ENCODE measurements around the gene PNRC1.
A peak's percentile ranks its signal among the peaks of the same experiment; 100 is the strongest.
"Not testable (repeated sequence)": the region's sequence is repeated elsewhere in the genome, so short reads cannot be mapped to it uniquely, and the experiment has no call there.

PNRC1 gene

DNA sequence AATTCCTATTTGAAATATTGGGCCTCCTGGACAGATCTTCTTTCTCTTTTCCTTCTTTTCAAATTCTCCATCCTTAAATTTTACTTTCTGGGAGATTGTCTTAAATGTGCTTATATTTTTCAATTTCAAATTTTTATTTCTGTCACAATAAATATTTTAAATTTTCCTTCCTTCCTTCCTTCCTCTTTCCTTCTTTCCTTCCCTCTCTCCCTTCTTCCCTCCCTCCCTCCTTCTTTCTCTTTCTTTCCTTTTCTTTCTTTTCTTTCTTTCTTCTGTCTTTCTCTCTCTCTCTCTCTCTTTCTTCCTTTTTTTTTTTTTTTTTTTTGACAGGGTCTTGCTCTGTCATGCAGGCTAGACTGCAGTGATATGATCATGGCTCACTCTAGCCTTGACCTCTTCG, 16.7 kb upstream of the PNRC1 start:
- DNase-seq, result no peak

DNA sequence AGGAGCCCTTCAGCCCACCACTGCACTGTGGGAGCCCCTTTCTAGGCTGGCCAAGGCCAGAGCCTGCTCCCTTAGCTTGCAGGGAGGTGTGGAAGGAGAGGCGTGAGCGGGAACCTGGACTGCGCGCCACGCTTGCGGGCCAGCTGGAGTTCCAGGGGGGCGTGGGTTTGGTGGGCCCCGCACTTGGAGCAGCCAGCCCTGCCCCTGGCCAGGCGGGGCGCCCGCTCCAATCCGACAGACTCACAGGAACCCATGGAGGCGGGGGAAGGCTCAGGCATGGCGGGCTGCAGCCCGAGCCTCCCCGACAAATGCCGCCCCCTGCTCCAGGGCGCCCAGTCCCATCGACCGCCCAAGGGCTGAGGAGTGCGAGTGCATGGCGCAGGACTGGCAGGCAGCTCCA, 15.6 kb upstream of the PNRC1 start:
- not testable (repeated sequence) for DNase-seq

DNA sequence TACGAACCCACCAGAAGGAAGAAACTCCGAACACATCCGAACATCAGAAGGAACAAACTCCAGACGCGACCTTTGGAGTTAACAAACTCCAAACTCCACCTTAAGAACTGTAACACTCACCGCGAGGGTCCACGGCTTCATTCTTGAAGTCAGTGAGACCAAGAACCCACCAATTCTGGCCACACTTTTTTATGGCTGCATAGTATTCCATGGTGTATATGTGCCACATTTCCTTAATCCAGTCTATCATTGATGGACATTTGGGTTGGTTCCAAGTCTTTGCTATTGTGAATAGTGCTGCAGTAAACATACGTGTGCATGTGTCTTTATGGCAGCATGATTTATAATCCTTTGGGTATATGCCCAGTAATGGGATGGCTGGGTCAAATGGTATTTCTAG, 14.4 kb upstream of the PNRC1 start:
- not testable (repeated sequence) for DNase-seq

DNA sequence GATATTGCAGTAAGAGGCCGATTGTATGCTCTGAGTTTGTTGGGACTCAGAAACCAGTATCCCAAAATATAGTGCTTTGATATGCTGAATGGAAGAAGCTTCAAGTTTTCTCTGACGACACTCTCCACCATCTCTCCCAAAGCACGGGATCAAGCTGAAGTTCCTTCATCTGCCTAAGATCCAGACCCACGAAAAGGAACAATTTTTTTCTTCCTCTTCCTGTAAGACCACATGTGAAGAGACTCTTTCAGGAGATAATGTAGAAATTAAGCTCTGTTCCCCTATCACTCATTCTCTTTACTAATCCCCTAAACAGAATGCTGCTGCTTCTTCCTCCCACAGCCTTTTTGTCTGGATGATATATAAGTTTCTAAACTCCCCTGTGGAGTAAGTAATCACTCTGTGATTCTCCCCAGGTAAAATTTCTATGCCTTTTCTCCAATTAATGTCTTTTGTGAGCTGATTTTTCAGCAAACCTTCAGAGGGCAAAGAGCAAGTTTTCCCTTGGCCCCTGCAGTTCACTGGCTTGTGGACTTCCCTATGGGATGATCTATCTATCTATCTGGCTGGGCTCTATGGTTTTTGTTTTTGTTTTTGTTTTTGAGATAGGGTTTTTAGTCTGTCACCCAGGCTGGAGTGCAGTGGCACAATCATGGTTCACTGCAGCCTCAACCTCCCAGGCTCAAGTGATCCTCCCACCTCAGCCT, 13.5 kb upstream of the PNRC1 start:
- DNase-seq, result no peak

DNA sequence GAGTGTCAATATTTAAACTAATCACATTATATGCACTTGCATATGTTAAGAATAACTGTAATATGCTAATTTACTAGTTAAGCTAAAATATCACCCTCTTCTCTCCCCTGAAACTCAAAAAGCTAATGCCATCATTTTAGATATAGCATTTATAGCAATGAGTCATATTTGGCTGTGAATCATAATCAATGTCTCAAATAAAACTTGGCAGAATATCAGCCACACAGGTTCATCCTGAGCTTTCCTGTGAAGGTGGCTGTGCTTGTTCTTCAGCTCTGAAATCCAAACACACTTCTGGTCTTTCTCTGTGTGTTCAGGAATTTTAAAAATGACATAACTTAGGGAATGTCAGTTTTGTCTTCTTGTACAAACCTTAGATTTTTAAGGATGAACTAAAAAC, 12.8 kb upstream of the PNRC1 start:
- DNase-seq, result no peak

DNA sequence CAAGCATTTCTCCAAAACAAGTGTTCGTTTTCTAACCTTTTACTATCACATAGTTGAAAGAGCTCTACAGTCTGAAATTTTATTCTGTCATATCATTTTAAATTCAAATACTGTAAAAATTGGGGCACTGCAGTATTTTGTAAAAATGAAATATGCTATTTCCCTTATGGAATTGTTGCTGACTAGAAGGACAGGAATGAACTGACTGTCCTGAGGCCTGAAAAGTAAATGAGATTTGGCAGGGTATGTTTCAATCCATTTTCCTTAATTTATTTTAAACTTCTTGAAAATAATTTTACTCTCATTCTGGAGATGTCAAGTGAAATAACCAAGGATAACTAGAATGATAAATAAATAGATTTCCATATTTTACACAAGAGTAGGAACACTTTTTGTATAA, 11.9 kb upstream of the PNRC1 start:
- no peak for DNase-seq

DNA sequence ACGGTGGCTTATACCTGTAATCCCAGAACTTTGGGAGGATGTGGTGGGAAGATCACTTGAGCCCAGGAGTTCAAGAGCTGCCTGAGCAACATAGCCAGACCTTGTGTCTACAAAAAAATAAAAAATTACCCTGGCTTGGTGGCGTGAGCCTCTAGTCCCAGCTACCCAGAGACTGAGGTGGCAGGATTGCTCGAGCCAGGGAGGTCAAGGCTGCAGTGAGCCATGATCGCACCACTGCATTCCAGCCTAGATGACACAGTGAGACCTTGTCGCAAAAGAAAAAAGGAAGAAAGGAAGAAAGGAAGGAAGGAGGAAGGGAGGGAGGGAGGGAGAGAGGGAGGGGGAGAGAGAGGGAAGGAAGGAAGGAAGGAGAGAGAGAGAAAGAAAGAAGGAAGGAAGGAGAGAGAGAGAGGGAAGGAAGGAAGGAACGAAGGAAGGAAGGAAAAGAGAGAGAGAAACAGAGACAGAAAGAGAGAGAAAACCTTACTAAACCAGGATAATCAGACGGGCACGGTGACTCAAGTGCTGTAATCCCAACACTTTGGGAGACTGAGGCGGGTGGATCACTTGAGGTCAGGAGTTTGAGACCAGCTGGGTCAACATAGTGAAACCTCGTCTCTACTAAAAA, 10.9 kb upstream of the PNRC1 start:
- no peak for DNase-seq

DNA sequence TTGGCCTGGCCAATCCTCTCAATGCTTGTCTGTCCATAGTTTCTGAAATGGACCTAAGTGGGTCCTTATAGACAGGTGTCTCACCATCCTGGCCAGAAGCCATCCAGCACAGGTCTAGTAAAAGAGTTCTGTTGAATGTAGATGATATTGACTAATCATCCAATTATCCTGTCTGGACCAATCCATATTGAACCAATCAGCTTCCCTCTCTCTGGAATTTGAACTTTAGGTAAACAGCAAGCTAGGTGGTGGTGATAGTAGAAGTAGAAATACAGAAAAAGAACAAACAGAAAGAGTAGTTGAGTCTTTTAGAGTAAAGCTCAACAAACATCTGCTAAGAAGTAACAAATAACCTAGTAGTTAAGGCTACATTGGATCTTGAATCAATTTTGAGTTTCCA, 9.5 kb upstream of the PNRC1 start:
- no peak for DNase-seq

DNA sequence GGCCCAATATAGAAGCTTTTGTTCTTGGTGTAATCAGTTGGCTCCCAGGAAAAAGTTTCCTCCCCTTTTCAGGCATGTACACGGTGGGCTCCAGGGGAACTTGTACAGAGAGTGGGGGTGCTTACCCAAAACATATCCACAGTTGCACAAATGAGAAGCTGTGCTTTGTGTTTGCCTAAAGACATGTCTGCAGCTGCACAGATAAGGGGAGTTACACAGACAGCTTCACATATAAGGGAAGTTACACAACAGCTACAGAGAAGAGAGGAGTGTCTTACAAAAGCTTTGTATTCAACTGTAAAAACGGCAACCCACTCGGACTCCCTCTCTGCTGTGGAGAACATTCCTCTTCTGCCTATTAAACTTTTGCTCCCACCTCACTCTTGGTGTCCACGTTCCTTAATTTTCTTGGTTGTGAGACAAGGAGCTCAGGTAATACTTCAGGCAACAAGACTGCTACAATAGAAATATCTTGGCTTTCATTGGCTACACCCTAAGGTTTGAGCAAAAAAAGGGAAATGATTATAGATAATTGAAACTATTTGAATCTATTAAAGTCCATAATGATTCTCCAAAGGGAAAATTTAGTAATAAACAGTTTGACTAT, 7.4 kb upstream of the PNRC1 start:
- DNase-seq, result no peak

DNA sequence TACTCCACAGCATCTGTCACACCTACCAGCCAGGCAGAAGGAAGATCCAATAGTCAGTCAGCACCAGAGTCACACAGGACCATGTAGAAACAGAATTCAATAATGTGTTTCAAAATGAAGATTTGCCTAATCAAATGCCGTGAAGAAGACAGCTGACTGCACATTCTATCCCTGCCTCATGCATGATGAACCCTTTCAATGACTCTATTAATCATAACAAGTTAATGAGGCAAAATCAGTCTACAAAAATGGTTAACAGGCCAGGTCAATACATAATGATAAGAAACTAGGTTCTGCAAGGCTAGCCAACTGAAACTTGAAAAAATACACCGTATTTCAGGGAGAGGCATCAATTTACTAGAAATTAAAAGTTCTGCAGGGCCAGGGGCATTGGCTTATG, 6.7 kb upstream of the PNRC1 start:
- DNase-seq, result no peak

DNA sequence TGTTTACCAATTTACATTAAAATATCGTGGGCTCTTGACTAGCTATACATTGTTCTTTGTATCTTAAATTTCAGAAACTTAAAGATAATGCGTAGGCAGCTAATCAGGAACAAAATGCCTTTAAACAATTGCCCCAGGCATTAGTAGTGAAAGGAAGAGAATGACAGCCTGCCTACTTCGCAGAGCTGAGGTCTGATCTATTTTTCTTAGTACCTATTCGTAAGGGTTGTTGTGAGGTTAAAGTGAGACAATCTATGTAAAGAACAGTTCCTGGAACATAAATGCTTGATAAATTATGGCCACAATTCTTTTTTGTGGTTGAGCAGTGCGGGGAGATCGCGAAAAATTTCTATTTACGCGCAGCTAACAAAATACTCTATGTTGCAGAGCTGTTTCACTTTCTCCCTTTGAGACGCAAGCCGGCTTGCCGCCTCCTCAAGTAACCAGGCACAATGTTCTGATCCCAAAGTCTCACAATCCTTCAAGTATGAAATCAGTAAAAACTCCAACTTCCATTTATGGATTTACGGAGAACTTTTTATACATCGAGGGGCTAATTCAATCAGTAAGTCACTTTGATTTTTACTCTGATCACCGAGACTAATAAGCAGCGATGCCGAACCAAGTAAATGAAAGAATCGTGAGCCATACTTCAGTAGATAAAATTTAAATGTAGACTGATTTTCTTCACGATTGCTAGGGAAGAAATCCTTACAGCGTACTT, 878 bp upstream of the PNRC1 start:
- no peak for DNase-seq

DNA sequence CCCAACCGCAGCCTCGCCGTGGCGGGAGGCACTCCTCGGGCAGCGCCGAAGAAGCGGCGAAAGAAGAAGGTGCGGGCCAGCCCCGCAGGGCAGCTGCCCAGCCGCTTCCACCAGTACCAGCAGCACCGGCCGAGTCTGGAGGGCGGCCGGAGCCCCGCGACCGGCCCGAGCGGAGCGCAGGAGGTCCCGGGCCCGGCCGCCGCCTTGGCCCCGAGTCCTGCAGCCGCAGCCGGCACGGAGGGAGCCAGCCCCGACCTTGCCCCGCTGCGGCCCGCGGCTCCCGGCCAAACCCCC, 525 bp downstream of the PNRC1 start:
- no peak for DNase-seq

DNA sequence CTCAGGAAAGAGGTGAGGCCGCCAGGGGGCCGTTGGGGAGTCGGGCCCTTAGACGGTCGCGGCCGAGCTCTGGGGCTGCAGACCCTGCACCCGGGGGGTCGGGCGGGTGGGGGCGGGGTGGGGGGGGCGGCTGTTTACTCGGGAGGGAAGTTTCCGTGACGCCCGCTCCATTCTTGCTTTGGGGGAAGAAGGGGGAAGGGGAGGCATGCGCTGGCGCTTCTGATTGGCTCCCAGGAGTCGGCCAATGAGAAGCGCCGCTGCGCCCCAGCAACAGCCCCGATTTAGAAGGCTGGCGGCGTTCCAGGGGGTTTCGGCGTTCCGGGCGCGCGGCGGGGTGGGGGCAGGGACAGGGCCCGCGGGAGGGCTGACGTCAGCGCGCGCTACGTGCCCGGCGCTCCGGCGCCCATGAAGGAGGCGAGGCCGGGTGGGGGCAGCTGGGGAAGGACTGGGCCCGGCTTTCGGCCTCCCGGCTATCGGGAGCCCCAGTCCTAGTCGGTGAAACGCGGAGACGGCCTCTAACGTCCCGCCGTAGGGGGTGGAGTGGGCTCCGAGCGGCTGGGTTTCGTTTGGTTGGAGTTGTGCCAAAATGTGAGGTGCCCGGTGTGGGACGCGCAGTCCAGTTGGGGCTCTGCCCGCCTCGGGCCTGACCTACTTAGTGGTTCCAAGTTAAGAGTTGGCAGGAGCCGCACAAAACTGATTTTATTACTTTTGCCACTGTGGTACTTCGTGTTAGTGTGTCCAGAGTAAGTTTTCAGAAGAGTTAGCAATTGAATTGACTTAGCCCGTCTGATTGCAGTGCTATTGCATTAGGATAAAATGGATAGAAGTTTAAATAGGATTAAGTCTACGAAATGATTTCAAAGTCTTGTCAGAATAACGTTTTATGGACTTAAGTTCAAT, 1.1 kb downstream of the PNRC1 start:
- peak; percentile 99 for DNase-seq

DNA sequence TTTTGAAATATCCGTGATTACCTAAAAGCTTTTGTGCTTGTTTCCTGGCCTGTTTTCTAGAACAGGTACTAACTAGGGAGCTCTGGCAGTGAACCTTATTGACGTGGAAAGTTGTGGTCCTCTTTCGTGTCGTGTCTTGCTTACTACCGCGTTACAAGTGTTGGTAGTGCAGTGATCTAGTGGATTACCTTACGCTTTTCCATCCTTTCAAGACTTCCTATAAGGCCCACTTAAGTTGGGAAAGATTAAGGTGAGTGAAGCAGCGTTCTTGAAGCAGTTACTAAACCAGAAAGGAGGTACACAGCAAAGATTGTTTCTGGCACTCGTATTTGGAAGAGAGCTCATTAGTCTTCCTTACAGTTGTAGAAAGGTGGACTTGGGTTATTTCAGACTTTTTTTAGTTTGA, 1.9 kb downstream of the PNRC1 start:
- DNase-seq, result no peak

DNA sequence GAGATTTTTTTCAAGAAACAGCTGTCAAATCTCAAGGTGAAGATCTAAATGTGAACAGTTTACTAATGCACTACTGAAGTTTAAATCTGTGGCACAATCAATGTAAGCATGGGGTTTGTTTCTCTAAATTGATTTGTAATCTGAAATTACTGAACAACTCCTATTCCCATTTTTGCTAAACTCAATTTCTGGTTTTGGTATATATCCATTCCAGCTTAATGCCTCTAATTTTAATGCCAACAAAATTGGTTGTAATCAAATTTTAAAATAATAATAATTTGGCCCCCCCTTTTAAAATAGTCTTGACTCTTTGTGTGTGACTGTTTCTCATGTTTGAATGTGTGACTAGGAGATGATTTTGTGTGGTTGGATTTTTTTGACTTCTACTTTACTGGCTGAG, 4.0 kb downstream of the PNRC1 start:
- no peak for DNase-seq

DNA sequence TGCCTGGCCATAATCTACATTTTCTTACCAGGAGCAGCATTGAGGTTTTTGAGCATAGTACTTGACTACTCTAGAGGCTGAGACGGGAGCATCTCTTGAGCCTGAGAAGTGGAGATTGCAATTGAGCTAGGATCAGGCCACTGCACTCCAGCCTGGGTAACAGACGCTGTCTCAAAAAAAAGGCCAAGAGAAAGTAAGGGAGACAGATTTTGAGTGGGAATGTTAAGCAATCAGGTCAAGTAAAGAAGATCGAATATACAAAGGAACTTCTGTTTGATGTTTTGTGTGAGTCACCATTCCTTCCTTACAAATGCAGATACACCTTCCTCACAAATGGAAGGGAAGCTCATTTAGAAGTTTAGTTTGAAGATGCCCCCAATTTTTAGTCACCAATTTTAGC, 4.4 kb downstream of the PNRC1 start:
- no peak for DNase-seq

DNA sequence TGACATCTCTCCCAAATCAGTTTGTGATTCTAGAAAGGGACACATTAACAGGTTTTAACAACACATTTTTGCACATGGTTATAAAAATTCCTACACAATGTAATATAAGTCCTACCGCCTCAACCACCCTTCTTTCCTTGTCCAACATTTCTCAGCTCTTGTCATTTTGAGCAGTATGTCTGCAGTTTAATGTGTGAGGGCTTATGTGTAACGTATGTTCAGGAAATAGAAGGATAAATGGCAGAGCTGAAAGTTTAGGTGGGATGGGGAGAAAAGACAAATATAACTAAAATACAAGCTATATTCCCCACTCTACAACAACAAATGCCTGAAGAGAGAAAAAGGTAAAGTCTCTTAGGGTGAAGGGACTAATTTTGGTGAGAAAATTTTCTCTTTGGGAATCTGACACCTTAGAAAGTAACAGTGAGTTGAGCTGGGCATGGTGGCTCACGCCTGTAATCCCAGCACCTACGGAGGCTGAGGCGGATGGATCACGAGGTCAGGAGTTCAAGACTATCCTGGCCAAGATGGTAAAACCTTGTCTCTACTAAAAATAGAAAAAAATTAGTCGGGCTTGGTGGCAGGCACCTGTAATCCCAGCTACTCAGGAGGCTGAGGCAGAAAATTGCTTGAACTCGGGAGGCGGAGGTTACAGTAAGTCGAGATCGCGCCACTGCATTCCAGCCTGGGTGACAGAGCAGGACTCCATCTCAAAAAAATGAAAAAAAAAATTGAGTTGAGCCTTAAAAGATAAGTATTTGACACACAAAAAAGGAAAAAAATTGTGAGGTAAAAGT, 5.1 kb downstream of the PNRC1 start:
- DNase-seq, result no peak

DNA sequence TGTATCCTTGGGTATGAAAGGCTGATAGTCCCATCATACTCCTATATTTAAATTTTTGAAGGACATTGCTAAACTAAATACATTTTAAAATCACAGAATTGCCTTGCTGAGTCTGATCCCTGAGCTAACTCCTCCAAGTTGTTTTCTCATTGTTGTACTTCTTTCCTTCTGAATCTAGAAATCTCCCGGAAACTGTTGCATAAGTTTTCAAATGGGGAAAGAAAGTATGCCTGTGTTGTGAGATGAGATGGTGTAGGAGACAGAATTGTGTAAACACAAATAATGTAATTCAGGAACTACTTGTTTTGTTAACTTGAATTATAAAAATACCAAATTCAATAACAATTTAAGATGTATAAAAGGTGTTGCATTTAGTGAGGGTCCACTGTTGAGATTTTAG, 7.3 kb downstream of the PNRC1 start:
- no peak for DNase-seq

DNA sequence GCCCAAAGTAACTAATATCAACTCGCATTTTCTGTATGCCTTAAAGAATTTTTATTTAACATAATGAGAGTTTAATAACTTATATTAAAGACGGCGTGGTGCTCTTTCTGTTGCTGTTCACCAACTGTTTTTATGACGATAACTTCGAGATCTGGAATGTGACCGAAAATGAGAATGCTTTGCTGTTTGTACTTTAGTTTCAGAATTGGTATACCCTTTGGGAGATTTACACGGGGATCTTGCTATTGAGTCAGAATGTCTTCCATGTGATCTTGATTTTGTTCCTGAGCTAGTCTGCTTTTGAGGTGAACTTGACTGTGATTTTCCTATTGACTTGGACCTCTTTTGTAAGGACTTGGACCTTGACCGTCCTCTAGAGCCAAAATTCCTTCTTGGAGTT, 17.9 kb downstream of the PNRC1 start:
- DNase-seq, result no peak

DNA sequence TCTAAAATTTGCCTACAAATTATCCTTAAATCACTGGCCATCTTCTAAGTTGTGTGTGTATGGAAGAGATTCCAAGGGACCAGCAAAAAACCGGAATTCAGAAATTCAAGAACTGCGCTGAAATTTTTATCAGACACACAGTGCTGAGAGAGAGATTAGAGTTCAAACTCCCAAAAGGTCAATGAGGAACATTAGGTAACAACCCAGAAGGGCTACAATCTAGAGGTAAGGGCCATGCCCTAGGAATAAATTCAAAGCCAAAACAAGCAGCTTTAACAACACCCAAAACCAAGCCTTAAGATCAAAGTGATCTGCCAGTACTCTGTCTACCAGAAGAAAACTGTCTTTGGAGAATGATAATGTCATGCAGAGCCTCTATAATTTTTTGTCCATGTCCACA, 19.6 kb downstream of the PNRC1 start:
- no peak for DNase-seq

DNA sequence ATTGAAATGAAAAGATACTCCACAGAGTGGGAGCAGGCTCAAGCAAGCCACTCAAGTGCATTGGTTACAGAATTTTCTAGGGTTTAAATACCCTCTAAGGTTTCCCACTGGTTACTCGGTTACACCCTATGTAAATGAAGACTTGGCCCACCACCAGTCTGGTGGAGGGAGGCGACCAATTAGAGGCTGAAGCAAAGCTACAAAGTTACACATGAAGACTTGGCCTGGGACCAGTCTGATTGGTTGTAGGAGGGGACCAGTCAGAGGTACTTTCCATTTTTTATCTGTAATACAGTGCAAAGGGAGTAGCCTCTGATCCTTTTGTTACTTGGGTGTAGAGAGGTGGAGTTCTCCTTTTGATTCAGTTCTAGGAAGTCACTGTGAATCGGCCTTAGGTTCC, 29.7 kb downstream of the PNRC1 start:
- no peak for DNase-seq

DNA sequence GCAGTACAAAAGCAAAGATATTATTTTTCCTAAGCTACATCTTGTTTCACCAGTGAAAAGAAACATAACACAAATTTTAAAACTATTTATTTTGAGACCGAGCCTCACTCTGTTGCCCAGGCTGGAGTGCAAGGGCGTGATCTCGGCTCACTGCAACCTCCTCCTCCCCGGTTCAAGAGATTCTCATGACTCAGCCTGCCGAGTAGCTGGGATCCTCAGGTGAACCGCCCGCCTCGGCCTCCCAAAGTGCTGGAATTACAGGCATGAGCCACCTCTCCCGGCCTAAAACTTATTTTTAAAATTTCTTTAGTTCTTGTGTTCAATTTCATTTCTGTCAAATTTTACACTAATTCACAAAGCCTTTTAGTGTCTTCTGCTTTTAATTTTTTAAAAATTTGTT, 31.4 kb downstream of the PNRC1 start:
- DNase-seq, result no peak
